ENCODE results near the gene COX7B2.

COX7B2 gene

DNA sequence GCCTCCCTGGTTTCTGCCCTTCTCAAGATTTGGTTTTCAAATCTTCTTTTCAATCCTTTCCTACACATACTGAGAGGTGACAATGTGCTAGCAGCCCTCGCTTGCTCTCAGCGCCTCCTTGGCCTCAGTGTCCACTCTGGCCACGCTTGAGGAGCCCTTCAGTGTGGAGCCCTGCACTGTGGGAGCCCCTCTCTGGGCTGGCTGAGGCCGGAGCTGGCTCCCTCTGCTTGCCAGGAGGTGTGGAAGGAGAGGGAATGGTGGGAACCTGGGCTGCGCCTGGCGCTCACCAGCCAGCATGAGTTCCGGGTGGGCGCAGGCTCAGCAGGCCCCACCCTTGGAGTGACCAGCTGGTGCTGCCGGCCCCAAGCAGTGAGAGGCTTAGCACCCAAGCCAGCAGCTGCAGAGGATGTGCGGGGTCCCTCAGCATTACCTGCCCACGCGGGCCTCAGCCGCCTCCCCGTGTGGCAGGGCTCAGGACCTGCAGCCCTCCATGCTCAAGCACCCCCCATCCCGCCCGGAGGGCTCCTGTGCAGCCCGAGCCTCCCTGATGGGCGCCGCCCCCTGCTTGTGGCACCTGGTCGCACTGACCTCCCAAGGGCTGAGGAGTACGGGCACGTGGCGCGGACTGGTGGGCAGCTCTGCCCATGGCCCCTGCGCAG, 127.5 kb downstream of the COX7B2 start:
- no peak for DNase-seq
- no peaks in the 10 kb centered on the region for H3K4me1 Mint-ChIP-seq (ENCODE audit: low read depth in 2 of 2)
- no peak for ATAC-seq (replicated peaks)
- no peak overlapping the region for H3K4me3 Mint-ChIP-seq
- no peaks in the 10 kb centered on the region for H3K9me3 Mint-ChIP-seq
- H3K36me3 Mint-ChIP-seq (ENCODE audit: insufficient read depth), result no peaks in the 10 kb centered on the region
- no peaks in the 10 kb centered on the region for H3K27me3 Mint-ChIP-seq
- H3K27ac Mint-ChIP-seq, result no peak overlapping the region

DNA sequence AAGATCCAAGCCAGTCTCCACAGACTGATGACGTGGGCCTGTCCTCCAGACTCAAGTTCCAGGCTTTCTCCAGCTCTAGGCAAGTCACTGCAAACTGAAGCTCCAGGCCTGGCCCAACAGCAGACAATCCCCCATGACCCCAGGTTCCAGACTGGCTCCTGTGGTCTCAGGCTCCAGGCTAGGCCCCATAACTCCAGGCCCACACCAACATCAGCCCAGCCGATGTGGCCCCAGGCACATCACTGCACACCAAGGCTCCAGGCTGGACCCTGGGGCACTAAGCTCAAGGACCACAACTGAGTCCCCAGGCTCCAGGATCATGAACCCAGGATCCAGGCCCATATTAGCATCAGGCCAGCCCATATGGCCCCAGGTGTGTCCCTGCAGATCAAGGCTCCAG, 143.6 kb downstream of the COX7B2 start:
- ATAC-seq (replicated peaks) (no peak), DNase-seq (no peak)
- H3K9me3 Mint-ChIP-seq, result peaks cover 0 to 2% of the 10 kb centered on the region in 2 donors
- no peaks in the 10 kb centered on the region for H3K4me1 Mint-ChIP-seq (ENCODE audit: low read depth in 2 of 2)
- H3K36me3 Mint-ChIP-seq (ENCODE audit: insufficient read depth), result no peaks in the 10 kb centered on the region
- no peaks in the 10 kb centered on the region for H3K27me3 Mint-ChIP-seq
- H3K27ac Mint-ChIP-seq, result no peak overlapping the region
- H3K4me3 Mint-ChIP-seq, result no peak overlapping the region

DNA sequence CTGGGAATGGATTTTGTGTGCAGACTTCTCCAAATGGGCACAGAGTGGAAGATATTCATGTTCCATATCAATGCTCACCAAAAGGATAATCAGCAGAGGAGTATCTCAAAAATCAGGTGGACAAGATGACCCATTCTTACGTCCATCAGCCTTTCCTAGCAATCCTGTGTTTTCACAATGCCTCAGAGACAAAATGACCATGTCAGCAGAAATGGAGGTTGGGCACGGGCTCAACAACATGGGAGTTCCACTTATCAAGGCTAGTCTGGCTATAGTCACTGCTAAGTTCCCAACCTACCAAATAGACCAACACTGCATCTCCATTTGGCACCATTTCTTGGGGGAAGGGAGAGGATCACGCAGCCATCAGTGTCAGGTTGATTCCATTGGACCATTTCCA, 179.0 kb downstream of the COX7B2 start:
- Mint-ChIP-seq H3K36me3 (ENCODE audit: insufficient read depth) (no peaks in the 10 kb centered on the region), H3K4me1 (ENCODE audit: low read depth in 2 of 2) (no peaks in the 10 kb centered on the region), H3K4me3 (no peak overlapping the region), H3K27ac (no peak overlapping the region), H3K9me3 (peaks cover 5 to 22% of the 10 kb centered on the region in 2 donors), H3K27me3 (peaks cover 6 to 9% of the 10 kb centered on the region in 2 donors)
- DNase-seq (no peak), ATAC-seq (replicated peaks) (no peak)

DNA sequence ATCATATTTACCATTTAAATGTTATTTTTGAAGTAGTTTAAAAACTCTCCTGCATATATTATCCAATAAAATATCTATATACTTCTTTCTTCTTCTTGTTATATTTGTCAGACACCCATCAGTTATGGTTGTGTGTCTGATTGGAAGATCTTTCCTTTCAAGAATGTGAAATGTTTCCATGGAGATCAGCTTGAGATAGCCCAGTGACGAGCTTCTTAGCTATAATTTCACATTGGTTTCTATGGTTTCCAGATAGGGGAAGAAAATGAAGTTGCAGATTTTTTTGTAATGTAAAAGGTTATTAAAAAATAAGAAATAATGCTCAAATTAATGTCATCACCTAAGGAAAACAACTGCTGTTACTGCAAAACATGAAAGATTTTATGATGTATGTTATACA, 189.0 kb downstream of the COX7B2 start:
- H3K36me3 Mint-ChIP-seq (ENCODE audit: insufficient read depth), result no peaks in the 10 kb centered on the region
- ATAC-seq (replicated peaks) (no peak), DNase-seq (no peak)
- no peaks in the 10 kb centered on the region for H3K4me1 Mint-ChIP-seq (ENCODE audit: low read depth in 2 of 2)
- no peak overlapping the region for H3K27ac Mint-ChIP-seq
- no peaks in the 10 kb centered on the region for H3K27me3 Mint-ChIP-seq
- peaks cover 0 to 4% of the 10 kb centered on the region in 2 donors for H3K9me3 Mint-ChIP-seq
- H3K4me3 Mint-ChIP-seq, result no peak overlapping the region

DNA sequence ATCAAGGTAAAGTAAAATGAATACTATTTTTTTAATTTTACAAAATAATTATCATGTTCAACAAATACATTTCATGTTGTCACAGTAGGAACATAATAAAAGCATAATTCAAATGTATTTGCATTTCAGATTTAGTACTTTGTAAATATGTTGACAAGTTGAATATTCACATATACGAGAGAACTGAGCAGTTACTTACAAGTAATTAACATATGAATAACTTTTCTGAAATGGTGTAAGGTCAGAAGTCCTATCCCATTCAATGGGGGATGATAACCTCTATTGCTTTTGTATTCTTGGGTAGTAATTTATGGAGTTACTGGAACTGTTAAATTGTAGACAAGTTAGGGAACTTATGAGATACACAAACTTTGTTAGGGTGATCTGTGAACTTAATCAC, 191.1 kb downstream of the COX7B2 start:
- Mint-ChIP-seq H3K9me3 (no peaks in the 10 kb centered on the region), H3K4me1 (ENCODE audit: low read depth in 2 of 2) (no peaks in the 10 kb centered on the region), H3K36me3 (ENCODE audit: insufficient read depth) (no peaks in the 10 kb centered on the region), H3K27me3 (no peaks in the 10 kb centered on the region), H3K4me3 (no peak overlapping the region), H3K27ac (no peak overlapping the region)
- ATAC-seq (replicated peaks) (no peak), DNase-seq (no peak)

DNA sequence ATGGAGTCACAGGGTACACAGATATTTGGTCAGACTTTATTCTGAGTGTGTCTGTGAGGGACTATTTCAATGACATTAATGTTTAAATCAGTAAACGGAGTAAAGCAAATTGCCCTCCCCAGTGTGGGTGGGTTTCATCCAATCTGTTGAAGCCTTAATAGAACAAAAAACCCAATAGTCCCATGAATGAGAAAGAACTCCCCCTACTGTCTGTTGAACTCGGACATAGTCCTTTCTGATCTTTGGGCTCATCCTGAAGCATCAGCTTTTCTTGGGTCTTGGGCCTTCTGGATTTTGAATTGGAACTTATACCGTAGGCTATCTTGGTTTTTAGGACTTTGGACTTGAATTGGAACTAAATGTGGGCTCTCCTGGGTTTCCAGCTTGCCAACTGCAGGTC, 193.6 kb downstream of the COX7B2 start:
- Mint-ChIP-seq H3K27me3 (no peaks in the 10 kb centered on the region), H3K4me3 (no peak overlapping the region), H3K27ac (no peak overlapping the region), H3K4me1 (ENCODE audit: low read depth in 2 of 2) (no peaks in the 10 kb centered on the region), H3K36me3 (ENCODE audit: insufficient read depth) (no peaks in the 10 kb centered on the region), H3K9me3 (no peaks in the 10 kb centered on the region)
- DNase-seq (no peak), ATAC-seq (replicated peaks) (no peak)

DNA sequence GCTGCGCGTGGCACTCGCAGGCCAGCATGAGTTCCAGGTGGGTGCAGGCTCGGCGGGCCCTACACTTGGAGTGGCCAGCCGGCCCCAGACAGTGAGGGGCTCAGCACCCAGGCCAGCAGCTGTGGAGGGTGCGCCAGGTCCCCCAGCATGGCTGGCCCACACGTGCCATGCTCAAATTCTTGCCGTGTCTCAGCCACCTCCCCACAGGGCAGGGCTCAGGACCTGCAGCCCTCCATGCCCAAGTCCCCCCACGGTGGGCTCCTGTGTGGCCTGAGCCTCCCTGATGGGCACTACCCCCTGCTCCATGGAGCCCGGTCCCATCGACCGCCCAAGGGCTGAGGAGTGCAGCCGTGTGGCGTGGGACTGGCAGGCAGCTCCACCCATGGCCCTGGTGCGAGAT, 210.2 kb downstream of the COX7B2 start:
- no peaks in the 10 kb centered on the region for H3K36me3 Mint-ChIP-seq (ENCODE audit: insufficient read depth)
- H3K27me3 Mint-ChIP-seq, result no peaks in the 10 kb centered on the region
- no peak for ATAC-seq (replicated peaks)
- H3K4me1 Mint-ChIP-seq (ENCODE audit: low read depth in 2 of 2), result no peaks in the 10 kb centered on the region
- H3K9me3 Mint-ChIP-seq, result peaks cover 5 to 17% of the 10 kb centered on the region in 2 donors
- DNase-seq, result no peak
- H3K27ac Mint-ChIP-seq, result no peak overlapping the region
- no peak overlapping the region for H3K4me3 Mint-ChIP-seq

Data from effector memory CD8-positive, alpha-beta T cell (primary cell).